Esophagus muscularis mucosa (tissue), 4 donors: ENCODE data around the gene UBTD1.

Source experiments
- CTCF ChIP-seq, 3 experiments: fragments of 200-600 bp in 2 of 3; fragments of 450-650 bp in 1 of 3; sonication (generic) in 2 of 3; IDR thresholded peaks; one replicate each; pipeline ENCODE4 v1.5.1; 2017 to 2019; ENCODE audit warnings: antibody characterized with exemption in 3 of 3, mild to moderate bottlenecking in 2 of 3, moderate library complexity in 1 of 3
- EP300 ChIP-seq: sonication (generic); formaldehyde crosslinking; IDR thresholded peaks from one replicate; pipeline ENCODE4 v1.6.1; 2017; ENCODE audit warnings: antibody characterized with exemption
- POLR2A ChIP-seq: fragments of 450-650 bp; IDR thresholded peaks from one replicate; pipeline ENCODE4 v1.6.1; 2017; ENCODE audit warnings: antibody characterized with exemption, moderate library complexity, mild to moderate bottlenecking, low read depth

DNA sequence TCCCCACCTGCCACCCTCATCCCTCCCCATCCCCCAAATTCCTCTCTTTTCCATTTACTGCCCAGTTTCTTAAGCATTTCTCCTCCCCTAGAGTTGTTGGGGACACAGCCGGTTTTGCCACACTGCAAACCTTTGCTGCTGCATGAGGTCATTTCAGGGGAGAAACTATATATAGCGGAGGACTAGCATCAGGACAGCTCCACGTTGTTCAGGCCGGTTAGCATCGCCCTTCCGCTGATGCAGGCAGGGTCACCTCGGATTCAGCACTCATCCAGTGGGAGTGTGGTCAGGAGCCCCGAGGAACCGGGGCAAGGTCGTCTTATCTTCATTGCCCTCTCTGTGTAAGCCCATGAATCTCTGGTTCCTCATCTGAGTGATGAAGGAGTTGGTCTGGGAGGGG lies 15.6 kb downstream of the UBTD1 start:
- TF ChIP-seq CTCF (IDR thresholded peaks at IDR 0.05) (no peak), EP300 (no peak), POLR2A (no peak)
